COLO668 (cell line): ENCODE data around the gene TK2.
"Not testable (repeated sequence)": the region's sequence is repeated elsewhere in the genome, so short reads cannot be mapped to it uniquely, and the experiment has no call there.

Source experiments
- DNase-seq: peaks from one replicate; lab custom pipeline; 2025; ENCODE audit not compliant: unreplicated experiment; lab: John Stamatoyannopoulos, UW

TK2 gene

DNA sequence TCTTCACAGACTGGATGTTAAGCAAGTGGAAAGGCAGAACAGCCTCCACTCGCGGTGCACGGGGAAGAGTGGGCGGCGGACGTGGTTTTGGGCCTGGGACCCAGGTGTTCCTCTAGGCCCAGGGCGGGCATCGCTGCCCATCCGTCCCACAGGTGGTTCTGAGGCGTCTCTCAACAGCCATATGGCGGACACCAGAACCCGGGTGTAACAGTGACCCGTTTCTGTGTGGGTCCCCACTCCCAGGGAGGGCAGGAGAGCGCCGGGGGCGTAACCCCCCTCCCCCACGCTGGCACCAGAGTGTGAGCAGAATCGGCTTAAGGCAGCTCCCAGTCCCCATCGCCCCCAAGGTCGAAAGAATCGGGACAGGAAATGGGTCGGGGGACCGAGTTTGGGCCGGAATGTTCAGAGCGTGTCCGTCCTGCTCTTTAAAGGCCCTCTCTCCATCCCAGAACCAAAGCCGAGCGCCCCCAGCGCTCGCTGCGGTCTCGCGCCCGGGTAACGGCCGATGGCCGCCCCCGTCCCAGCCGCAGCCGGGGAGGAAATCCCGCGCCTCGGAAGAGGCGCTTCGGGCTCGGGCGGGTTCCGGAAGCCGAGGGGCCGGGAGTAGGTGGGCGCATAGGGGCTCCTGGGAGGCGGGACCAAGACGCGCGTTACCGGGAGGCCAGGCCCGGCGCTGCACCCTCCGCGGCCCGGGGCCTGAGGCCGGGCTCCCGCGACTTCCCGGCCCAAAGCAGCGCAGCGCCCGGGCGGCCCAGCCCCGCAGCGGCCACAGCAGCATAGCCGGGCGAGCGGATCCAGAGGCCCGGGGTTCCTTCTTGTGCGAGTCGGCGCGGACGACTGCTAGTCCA lies at the start of gene TK2:
TK2 (minus strand) TSS at position 839 of the 848 bp plus-strand sequence; CDS start at position 778, 61 bp downstream.
- peak; percentile 80 for DNase-seq

GRCh38 chr16:66598111-66598510 lies 48.2 kb upstream of the TK2 start:
- no peak for DNase-seq

DNA sequence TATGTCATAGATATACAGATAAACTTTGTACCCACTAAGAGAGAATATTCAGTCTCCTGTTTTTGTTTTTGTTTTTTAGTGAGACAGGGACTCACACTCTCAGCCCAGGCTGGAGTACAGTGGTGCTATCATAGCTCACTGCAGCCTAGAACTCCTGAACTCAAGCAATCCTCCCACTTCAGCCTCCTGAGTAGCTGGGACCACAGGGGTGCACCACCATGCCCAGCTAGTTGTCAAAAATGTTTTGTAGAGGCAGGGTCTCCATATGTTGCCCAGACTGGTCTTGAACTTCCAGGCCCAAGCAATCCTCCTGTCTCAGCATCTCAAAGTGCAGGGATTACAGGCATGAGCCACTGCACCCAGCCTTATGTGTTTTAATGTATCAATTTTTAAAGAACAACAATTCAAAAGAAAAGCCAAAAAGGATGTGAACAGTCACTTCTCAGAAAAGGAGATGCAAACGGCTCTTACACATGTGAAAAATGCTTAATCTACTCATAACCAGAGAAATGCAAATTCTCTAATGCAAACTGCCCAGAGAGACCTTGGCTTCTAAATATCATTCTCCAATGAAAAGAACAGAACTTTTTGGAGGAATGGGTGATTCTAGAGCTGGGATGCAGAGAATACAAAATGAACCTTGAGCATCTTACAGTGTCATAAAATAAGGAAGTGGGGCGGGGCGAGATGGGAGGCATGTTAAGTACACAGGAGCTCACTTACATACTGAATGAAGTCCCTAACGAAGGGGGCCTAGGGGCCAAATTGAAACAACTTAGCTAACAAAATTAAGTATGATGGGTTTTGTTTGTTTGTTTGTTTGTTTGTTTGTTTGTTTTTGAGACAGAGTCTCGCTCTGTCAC lies 47.3 kb upstream of the TK2 start:
- no peak for DNase-seq

DNA sequence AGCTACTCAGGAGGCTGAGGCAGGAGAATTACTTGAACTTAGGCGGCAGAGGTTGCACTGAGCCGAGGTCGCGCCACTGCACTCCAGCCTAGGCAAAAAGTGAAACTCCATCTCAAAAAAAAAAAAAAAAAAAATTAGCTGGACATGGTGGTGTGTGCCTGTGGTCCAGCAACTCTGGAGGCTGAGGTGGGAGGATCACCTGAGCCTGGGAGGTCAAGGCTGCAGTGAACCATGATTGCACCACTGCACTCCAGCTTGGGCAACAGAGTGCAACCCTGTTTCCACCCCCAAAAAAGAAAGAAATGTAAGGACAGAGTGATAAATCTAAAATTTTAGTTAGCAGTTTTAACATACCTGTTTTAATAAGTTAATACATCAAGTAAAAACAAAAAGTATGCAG lies 46.6 kb upstream of the TK2 start:
- not testable (repeated sequence) for DNase-seq

- DNase-seq: no peak
Measured at GRCh38 chr16:66594739-66595138, 44.8 kb upstream of the TK2 start.

DNA sequence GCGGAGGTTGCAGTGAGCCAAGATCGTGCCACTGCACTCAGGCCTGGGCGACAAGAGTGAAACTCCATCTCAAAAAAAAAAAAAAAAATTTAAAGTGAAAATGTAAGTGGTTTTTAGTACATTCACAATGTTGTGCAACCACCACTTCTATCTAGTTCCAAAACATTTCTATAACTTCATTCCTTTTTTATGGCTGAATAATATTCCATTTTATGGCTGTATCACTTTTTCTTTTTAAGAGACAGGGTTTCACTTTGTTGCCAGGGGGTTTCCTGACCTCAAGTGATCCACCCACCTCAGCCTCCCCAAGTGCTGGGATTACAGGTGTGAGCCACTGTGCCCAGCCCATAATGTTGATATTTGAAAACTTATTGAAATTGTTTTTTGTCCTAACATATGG lies 42.9 kb upstream of the TK2 start:
- DNase-seq: no peak

- no peak for DNase-seq
Measured at GRCh38 chr16:66592241-66592640, 42.3 kb upstream of the TK2 start.

DNA sequence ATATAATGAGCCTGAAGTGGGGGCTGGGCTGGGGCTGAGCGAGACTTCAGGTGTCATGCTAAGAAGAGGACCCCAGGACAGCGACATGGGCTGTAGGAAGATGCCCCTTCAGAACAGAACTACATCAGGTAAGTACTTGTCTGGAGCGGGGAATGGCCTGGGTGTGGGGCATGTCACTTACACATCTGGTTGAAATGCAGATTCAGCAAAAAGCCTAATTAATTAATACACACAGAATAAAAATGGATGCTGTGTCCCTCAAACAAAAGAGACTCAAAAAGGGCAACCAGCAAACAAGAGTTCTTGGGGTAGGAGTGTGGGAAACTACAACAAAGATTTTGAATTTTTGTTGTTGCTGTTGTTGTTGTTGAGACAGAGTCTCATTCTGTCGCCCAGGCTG lies 41.1 kb upstream of the TK2 start:
- DNase-seq: no peak

DNA sequence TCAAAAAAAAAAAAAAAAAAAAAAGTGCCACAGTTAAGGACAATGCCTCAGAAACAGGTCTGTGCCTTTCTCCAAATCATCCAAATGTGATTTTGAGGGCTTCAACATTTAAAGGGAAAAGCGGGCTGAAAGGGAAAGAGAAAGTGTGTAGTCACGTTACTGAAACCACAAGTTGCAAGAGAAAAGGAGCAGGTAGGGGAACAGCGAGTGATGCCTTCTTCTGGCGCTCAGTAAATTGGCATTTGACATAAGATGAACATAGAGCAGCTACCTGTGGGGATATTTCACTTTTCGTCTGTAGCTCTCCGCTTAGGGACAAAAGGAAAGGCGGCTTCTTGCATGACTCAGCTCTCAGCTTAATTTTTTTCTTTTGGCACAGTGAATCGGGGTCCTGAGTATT lies 40.4 kb upstream of the TK2 start:
- no peak for DNase-seq

DNA sequence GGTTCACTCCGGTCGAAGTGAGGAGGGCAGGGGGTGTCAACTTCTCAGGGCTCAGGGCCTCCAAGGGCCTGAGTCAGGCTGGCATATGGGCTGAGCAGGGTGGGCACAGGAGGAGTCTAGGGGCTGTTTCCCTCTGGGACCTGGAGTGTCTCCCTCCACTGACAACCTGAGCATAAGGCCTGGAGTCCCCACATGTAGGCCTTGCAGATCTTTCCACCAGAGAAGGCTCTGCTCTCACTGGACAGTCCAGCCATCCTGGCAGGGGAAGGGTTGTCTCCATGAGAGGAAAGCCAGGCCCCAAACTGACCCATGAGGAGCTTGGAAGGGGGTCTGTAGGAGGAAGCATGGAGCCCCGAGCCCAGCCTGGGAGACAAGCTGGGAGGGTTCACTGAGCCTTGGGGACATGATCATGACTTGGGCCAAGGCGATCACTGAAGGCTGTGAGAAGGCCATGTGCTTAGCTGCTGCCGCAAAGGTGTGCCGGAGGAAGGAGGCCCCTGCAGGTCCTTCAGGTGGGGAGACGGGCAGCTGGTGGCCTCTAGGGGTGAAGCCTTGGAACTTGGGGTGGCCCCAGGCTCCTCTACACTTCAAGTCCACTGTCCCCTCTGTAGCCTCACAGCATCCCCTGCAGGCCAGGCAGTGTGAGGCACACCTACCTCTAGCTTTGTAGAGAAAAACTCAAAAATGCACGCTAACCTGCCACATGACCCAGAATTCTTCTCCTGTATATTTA lies 39.2 kb upstream of the TK2 start:
- no peak for DNase-seq

DNA sequence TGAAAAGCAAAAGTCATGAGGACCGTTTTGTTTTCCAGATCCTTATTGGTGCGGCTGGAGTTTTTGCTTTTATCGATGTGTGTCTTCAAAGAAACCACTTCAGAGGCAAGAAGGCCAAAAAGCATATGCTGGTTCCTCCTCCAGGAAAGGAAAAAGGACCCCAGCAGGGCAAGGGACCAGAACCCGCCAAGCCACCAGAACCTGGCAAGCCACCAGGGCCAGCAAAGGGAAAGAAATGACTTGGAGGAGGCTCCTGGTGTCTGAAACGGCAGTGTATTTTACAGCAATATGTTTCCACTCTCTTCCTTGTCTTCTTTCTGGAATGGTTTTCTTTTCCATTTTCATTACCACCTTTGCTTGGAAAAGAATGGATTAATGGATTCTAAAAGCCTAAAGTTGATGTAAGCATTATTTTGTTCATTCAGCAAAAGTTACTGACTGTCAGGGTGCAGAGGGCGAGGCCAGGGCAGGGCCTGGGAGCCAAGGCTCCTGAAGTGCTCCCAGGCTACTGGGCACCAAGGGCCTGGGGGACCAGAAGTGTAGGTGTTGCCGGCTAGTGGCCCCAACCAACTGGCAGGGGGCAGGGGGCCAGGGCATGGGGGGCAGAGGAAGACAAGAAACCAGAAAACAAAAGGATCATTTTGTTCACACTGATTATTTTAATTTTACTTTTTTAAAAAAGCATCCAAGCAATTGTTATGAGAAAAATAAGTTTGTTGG lies 38.1 kb upstream of the TK2 start:
- no peak for DNase-seq

DNA sequence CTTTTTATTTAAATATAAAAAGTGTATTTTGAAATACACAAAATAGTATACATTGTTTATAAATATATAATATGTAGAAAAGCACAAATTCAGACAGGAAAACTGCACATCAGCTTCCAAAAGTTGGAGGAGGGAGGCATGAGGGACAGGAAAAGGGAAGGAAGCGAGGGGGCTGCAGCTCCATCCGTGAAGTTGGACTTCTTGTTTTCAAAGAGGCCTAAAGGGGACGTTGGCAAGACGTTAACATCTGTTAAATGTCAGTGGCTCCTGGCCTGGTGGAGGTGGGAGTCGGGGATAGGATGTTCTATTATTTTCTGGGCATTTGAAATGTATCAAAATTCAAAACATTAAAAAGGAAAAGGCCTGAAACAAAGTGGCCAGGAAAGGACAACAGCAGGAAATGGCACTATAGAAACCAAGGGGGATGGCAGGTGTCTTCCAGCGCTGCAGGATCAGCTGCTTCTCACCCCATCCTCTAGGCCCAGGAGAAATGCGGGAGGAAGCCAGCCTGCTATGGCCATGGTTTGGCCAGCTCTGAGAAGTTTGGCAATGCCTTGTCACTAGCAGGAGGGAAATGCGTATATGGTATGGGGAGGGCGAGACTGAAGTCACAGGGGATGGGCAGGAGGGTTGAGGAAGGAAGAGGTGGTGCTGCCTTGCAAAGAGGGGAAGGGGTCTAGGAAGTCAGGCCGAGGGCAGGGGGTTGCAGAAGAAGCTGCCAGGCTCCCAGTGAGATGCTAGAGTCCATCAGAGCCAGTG lies 35.7 kb upstream of the TK2 start:
- no peak for DNase-seq

- DNase-seq: no peak
Measured at GRCh38 chr16:66581246-66581952, 31.5 kb upstream of the TK2 start.

DNA sequence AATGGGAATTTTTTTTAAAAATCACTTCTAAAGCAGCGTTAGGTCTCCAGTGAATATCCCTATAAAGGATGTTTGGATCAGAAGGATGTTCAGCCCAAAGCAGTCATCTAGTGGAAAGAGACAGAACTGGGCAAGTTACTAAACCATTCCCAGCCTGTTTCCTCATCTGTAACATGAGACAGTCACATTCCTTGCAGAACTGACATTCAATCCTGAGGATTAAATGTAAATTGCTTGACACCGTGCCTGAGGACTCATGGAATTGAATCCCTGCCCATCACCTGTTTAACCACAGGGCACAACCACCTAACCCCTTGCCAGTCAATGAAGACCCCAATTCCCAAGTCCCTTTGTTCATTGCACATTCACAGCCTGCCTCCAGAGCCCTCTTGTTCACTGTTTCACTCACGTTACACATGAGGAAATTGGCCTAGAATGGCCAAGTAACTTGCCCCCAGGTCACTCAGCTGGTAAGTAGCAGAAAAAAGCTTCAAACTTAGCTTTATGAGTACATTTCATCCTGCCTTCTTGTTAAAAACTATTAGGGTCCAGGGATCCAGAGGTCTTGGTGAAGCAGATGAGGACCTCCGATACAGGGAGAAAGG lies 30.8 kb upstream of the TK2 start:
- DNase-seq: no peak

GRCh38 chr16:66578651-66579531 lies 29.0 kb upstream of the TK2 start, which contains the start of gene CMTM2:
Gene CMTM2, plus strand, starts transcription at chr16:66579463. Its CDS starts 145 bp downstream, at chr16:66579608.
- no peak for DNase-seq

DNA sequence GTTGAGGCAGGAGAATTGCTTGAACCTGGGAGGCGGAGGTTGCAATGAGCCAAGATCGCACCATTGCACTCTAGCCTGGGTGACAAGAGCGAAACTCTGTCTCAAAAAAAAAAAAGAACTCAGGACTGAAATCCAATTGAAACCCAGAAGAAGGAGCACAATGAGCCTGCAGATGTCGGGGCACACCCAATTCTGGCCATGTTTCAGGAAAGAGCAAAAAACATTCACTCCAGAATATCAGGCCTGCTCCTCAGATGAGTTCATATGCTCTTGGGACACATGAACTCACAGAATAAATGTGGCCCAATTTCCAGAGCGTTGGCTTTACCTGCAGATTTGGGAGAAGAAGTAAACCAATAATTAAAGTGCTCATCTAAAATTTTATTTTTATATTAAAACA lies 26.4 kb upstream of the TK2 start:
- DNase-seq: no peak

DNA sequence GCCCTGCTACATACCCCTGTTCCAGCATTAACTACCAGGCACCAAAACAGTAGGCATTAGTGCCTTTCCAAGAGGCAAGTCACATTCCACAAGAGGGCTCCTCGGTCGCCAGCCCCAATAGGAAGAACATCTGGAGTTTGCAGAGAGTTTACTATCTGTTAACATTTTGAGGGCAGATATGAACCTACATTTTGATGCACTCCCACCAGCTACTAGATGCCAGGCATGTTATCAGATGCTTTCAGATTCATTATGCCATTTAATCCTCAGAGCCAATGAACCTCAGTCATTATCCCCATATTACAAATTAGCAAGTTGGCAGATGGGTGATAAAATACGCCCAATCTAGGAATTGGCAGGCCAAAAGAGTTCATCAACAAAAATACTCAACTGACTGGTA lies 25.1 kb upstream of the TK2 start:
- no peak for DNase-seq

DNA sequence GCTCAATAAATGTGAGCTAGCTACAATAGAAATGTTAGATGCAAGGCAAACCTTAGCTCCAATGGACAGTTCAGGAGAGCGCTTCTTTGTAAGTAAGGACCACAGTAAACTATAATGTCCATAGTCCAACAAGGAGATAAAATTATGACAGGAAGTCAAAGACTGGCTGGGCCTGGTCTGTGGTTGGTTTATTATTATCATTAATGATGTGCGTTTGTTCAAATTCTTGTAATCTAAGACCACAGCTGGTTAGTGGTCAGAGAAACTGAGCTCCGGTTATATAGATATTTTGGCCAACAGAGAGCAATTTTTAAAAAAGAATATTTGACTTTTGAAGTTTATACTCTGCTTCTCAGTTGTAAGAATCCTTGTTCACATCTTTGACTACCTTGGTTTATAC lies 24.6 kb upstream of the TK2 start:
- no peak for DNase-seq
